Adipocyte (in vitro differentiated cells): ENCODE results near the gene PRDM8.

Source experiments
- DNase-seq: peaks from one replicate; pipeline ENCODE4 v3.0.0-alpha.2; 2015; ENCODE audit warnings: low read depth
- H3K27me3 ChIP-seq: replicated peaks from 2 replicates; pipeline ENCODE4 v1.7.0; 2013; ENCODE audit warnings: mild to moderate bottlenecking, low read length, moderate library complexity; ENCODE audit not compliant: control insufficient read depth, insufficient read depth
- H3K36me3 ChIP-seq: 2 replicates; pipeline ENCODE4 v1.7.0; 2013; ENCODE audit warnings: low read length, mild to moderate bottlenecking, moderate library complexity; ENCODE audit not compliant: control insufficient read depth, insufficient read depth, severe bottlenecking
- H3K4me1 ChIP-seq: 2 replicates; pipeline ENCODE4 v1.7.0; 2013; ENCODE audit warnings: mild to moderate bottlenecking, low read length, moderate library complexity; ENCODE audit not compliant: control insufficient read depth, insufficient read depth
- H3K4me3 ChIP-seq: 2 replicates; pipeline ENCODE4 v1.7.0; 2013; ENCODE audit warnings: mild to moderate bottlenecking, low read length, moderate library complexity
- H3K9ac ChIP-seq: 2 replicates; pipeline ENCODE4 v1.7.0; 2013; ENCODE audit warnings: mild to moderate bottlenecking, low read length, moderate library complexity
- H3K9me3 ChIP-seq: 2 replicates; pipeline ENCODE4 v1.7.0; 2013; ENCODE audit warnings: mild to moderate bottlenecking, low read length, moderate library complexity; ENCODE audit not compliant: control insufficient read depth

The PRDM8 gene

DNA sequence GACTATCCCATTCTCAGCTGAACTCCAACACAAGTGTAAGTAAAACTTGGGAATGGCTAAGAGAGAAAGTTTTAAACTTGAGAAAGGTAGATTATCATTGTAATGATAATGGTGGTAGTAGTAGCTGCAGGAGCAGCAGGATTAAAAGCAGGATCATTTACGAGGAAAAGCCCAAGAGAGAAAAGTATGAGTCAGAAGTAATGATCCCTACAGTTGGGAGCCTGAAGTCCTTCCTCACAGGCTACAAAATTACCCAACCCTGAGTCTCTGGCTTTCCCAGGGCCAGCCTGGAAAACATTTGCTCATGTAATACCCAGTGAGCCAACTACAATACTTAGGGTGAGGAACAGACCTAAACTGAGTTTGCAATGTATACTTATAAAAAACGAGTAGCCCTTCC lies 4.4 kb upstream of the PRDM8 start:
- H3K4me3 ChIP-seq, result no peak overlapping the region
- H3K4me1 ChIP-seq, result peaks cover 12% of the 10 kb centered on the region
- H3K36me3 ChIP-seq, result no peaks in the 10 kb centered on the region
- H3K27me3 ChIP-seq, result no peaks in the 10 kb centered on the region
- no peaks in the 10 kb centered on the region for H3K9me3 ChIP-seq
- DNase-seq, result peak; percentile 79
- H3K9ac ChIP-seq, result no peak overlapping the region

DNA sequence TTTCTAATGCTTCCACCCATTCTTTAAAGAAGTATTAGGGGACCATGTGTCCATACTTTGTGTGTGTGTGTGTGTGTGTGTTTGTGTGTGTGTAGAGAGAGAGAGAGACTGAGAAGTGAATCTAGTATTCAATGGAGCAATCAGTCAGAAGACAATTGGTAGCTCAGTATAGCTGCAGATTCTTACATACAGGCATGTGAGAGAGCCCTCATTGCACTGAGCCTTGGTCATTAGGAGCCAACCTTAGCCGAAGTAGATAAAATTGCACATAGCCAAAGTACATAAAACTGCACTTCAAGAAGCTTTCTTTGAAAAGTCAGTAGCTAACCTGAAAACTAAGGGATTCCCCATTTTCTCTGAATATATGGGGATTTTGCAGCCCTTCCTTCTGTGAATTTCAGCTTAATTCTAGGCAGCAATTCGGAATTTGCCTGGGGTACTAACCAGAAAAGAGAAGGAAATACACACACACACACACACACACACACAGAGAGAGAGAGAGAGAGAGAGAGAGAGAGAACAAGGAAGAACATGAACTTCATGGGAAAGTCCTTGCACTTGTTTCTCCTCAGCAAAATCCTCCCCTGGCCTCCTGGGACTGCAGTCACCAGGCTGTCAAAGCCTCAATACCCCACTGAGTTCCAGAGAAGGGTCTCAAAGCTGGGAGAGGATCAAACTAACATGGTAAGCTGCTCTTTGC lies 1.7 kb upstream of the PRDM8 start:
- Histone ChIP-seq H3K27me3 (no peaks in the 10 kb centered on the region), H3K36me3 (no peaks in the 10 kb centered on the region), H3K9me3 (no peaks in the 10 kb centered on the region), H3K4me3 (no peak overlapping the region), H3K9ac (no peak overlapping the region), H3K4me1 (peaks cover 12% of the 10 kb centered on the region)
- no peak for DNase-seq

DNA sequence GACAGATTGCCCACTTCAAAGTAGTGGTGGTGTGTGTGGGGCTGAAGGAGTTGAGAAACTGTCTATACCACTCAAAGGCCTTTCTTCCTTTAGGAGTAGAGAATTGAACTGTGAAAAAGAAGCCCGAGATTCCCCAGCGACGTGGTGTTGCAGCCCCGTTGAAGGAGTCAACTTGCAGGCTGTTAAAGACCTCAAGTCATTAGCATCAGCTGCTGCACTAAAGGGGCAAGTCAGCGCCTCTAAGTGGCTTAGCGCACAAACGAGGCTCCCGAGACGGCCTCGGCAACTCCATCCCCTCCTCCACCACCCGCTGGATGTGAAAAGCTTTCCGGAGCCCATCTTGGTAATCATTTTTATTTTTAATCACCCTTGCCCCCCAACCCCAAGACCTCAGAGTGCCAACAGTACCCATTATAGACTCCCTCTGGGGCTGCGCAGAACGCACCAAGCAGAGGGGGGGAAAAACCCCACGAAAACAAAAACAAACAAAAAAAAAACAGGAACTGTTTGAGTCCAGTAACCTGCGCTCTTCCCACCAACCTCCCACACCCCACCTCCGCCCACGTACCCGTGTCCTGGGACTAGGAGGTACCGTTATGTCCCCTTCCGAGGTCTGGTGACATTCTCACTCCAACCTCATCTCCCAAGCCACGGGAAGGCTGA lies 913 bp upstream of the PRDM8 start:
- peaks cover 12% of the 10 kb centered on the region for H3K4me1 ChIP-seq
- no peaks in the 10 kb centered on the region for H3K36me3 ChIP-seq
- H3K4me3 ChIP-seq, result peak overlapping the region; percentile 64
- H3K9ac ChIP-seq, result no peak overlapping the region
- no peaks in the 10 kb centered on the region for H3K27me3 ChIP-seq
- H3K9me3 ChIP-seq, result no peaks in the 10 kb centered on the region
- DNase-seq, result no peak

DNA sequence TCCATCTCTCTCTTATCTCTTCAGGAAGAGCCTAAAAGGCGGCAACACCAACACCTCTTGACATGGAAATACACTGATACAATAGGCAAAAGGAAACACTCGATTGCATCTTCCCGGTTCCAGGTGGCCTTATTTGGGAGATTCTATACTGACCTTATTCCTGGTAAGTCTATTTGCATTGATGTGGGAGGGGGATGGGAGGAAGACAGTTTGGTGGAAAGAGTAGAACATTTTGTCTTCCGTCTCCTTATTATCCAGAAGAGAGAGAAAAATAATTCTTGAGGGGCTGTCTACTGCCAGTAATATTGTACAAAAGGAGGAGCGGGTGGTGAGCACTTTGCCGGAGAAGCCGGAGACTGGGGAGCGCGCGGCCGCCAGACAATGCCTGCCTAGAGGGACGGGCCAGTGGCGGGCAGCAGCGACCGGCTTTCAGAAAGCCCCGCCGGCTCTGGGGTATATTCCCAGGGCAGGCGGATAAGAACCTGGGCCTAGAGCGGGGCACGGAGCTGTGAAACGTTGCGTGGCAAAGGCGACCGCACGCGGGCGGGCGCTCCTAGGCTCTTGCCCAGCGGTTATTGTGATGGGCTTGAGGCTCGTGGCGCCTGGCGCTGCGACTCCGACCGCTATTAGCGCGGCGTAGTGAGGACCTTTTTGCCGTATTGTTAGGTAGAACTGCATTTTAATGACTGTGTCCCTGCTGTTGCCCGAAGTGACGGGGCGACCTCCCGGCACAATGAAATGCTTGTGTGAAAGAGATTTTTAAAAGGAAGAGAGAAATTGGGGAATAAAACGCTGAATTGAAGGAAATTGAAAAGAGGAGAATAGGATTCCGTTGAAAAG lies 518 bp downstream of the PRDM8 start:
- Histone ChIP-seq H3K4me3 (peak overlapping the region; percentile 64), H3K9me3 (no peaks in the 10 kb centered on the region), H3K27me3 (no peaks in the 10 kb centered on the region), H3K4me1 (peaks cover 8% of the 10 kb centered on the region), H3K9ac (no peak overlapping the region), H3K36me3 (no peaks in the 10 kb centered on the region)
- DNase-seq, result peak; percentile 62

DNA sequence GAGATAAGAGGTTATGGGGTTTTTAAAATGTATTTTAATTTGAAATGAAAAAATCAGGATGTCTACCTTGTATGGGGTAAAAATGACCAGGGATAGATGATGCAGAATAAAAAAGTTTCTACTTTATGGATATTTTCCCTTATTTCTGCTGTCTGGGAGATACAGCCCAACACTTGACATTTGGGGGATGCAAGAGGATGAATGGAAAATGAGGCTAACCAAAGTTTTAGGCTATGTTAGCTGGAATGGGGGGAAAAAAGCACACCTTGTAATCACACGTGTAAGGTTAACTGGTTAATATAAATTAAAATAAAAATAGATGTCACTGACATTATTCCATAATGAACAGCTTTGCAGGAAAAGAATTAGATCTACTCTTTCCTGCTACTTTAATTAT lies 1.1 kb downstream of the PRDM8 start:
- peak overlapping the region; percentile 64 for H3K4me3 ChIP-seq
- peaks cover 2% of the 10 kb centered on the region for H3K4me1 ChIP-seq
- H3K27me3 ChIP-seq, result no peaks in the 10 kb centered on the region
- no peak for DNase-seq
- H3K9ac ChIP-seq, result no peak overlapping the region
- H3K36me3 ChIP-seq, result no peaks in the 10 kb centered on the region
- no peaks in the 10 kb centered on the region for H3K9me3 ChIP-seq

DNA sequence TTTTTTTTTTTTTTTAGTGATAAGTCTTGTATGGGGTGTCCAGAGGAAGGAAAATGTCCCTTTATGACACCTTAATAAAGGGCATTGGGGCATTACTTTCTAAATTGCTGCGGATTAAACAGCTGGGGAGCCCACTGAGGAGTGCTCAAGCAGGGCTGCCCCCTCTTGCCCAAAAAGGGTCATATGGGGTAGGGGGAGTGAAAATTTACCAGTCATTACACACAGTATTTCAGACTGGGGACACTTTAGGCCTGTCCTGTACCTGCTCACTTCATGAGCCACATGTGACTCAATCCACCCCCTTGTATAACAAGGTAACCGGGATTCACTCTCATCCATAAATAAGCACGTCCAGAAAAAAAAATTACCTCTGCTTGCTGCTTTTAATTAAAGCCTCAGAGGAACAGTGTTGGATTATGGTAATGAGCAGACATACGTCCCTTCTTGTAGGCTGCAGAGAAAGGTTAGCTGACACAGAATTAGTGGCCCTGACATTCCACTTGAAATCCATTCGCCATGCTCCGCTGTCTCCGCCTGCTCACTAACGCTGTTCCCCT lies 1.8 kb downstream of the PRDM8 start:
- no peak for DNase-seq
- Histone ChIP-seq H3K27me3 (no peaks in the 10 kb centered on the region), H3K9me3 (no peaks in the 10 kb centered on the region), H3K9ac (no peak overlapping the region), H3K36me3 (no peaks in the 10 kb centered on the region), H3K4me1 (no peaks in the 10 kb centered on the region), H3K4me3 (no peak overlapping the region)

DNA sequence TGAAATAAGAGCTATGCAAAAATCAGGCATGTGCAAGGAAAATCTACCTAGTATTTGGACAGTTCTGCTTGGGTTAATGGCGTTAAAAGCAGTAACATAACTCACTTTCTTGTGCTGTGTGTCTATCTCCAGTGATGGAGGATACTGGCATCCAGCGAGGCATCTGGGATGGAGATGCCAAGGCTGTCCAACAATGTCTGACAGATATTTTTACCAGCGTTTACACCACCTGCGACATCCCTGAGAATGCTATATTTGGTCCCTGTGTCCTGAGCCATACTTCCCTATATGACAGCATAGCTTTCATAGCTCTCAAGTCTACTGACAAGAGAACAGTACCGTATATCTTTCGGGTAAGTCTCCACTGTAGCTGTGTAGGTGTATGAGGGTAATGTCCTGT lies 2.6 kb downstream of the PRDM8 start:
- no peak for DNase-seq
- Histone ChIP-seq H3K27me3 (no peaks in the 10 kb centered on the region), H3K9ac (no peak overlapping the region), H3K4me3 (no peak overlapping the region), H3K9me3 (no peaks in the 10 kb centered on the region), H3K4me1 (no peaks in the 10 kb centered on the region), H3K36me3 (no peaks in the 10 kb centered on the region)

DNA sequence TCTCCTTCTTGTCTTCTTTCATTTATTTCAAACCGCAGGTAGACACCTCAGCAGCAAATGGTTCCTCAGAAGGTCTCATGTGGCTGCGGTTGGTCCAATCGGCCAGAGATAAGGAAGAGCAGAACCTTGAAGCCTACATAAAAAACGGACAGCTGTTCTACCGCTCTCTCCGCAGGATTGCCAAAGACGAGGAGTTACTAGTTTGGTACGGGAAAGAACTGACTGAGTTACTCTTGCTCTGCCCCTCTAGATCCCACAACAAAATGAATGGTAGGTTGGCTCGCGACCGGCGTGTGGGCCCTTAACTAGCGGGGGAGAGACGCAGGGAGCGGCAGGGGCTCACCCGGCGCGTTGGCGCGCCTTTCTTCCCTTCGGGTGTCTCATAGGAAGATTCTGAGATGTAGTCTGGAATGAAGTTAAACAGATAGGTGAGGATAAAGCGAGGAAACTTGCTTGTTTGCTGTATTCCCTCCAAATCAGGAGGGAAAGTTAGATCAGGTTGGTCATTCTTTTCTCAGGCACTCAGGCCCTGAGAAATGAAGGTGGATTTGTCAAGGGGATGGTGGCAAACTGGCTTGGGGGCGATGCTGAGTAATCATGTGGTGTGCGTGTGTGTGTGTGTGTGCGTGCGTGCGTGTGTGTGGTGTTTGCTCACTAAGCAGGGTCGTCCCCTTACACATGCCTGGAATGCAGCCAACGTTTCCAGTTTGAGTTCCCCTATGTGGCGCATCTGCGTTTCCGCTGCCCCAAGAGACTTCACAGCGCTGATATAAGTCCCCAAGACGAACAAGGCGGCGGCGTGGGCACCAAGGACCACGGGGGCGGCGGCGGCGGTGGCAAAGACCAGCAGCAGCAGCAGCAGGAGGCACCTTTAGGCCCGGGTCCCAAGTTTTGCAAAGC lies 4.2 kb downstream of the PRDM8 start:
- Histone ChIP-seq H3K27me3 (no peaks in the 10 kb centered on the region), H3K36me3 (no peaks in the 10 kb centered on the region), H3K9me3 (no peaks in the 10 kb centered on the region), H3K4me3 (peak overlapping the region; percentile 85), H3K9ac (peak overlapping the region; percentile 83), H3K4me1 (peaks cover 8% of the 10 kb centered on the region)
- DNase-seq, result peak; percentile 53

DNA sequence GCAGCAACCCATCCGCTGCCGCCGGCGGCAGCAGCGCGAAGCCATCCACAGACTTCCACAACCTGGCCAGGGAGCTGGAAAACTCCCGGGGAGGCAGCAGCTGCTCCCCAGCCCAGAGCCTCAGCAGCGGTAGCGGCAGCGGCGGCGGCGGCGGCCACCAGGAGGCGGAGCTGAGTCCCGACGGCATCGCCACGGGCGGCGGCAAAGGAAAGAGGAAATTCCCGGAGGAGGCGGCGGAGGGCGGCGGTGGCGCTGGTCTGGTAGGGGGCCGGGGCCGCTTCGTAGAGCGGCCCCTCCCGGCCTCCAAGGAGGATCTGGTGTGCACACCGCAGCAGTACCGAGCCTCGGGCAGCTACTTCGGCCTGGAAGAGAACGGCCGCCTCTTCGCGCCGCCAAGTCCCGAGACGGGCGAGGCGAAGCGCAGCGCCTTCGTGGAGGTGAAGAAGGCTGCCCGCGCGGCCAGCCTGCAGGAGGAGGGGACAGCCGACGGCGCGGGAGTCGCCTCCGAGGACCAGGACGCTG lies 4.9 kb downstream of the PRDM8 start:
- peak; percentile 93 for DNase-seq
- H3K9me3 ChIP-seq, result no peaks in the 10 kb centered on the region
- peak overlapping the region; percentile 85 for H3K4me3 ChIP-seq
- no peaks in the 10 kb centered on the region for H3K36me3 ChIP-seq
- H3K9ac ChIP-seq, result peak overlapping the region; percentile 83
- peaks cover 13% of the 10 kb centered on the region for H3K4me1 ChIP-seq
- H3K27me3 ChIP-seq, result no peaks in the 10 kb centered on the region

DNA sequence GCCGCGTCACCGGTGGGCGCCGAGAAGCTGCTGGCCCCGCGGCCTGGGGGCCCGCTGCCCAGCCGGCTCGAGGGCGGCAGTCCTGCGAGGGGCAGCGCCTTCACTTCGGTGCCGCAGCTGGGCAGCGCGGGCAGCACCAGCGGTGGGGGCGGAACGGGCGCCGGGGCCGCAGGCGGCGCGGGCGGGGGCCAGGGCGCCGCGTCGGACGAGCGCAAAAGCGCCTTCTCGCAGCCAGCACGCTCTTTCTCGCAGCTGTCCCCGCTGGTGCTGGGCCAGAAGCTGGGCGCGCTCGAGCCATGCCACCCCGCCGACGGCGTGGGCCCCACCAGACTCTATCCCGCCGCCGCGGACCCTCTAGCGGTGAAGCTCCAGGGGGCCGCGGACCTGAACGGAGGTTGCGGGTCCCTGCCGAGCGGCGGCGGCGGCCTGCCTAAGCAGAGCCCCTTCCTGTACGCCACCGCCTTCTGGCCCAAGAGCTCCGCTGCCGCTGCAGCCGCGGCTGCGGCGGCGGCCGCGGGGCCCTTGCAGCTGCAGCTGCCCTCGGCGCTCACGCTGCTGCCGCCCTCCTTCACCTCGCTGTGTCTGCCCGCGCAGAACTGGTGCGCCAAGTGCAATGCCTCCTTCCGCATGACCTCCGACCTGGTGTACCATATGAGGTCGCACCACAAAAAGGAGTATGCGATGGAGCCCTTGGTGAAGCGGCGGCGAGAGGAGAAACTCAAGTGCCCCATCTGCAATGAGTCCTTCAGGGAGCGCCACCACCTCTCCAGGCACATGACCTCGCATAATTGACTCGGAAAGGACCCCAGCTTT lies 5.6 kb downstream of the PRDM8 start:
- Histone ChIP-seq H3K4me1 (peaks cover 13% of the 10 kb centered on the region), H3K9me3 (no peaks in the 10 kb centered on the region), H3K27me3 (no peaks in the 10 kb centered on the region), H3K9ac (peak overlapping the region; percentile 83), H3K36me3 (no peaks in the 10 kb centered on the region), H3K4me3 (peak overlapping the region; percentile 85)
- peak; percentile 71 for DNase-seq
